HepG2 (cell line): ENCODE results near the gene SLC23A2. TPM values are rescaled to one million over a fixed set of nuclear protein-coding genes. Genes with fewer than 3 reads are reported as not detected.

Experiments used
- ATAC-seq: fragments of 200-7000 bp; cut with Tn5 transposase; 3 replicates; pipeline ENCODE4 v1.9.1; 2020; ENCODE audit warnings: mild to moderate bottlenecking, moderate library complexity
- BruUV-seq: library from RNA; stranded (reverse); fragments of 400-500 nt; replicated peaks from 2 replicates; lab custom pipeline; 2021; lab: Mats Ljungman, UMichigan
- CTCF ChIA-PET: fragments of 300-600 bp; formaldehyde crosslinking; extraction: SDS; loops from one replicate; lab custom pipeline; 2021; ENCODE audit warnings: low total read pairs, inconsistent platforms, low intra/inter-chr PET ratio; lab: Yijun Ruan, JAX
- POLR2A ChIA-PET: fragments of 350-600 bp; sonication (Branson Sonifier 250); formaldehyde crosslinking; loops from one replicate; lab custom pipeline; 2020; ENCODE audit warnings: antibody characterized with exemption, inconsistent platforms; lab: Yijun Ruan, JAX
- DNase-seq: peaks from one replicate; pipeline ENCODE4 v3.0.0-alpha.2; 2015; ENCODE audit warnings: low spot score
- FAIRE-seq: peaks from 3 replicates; lab custom pipeline; 2011; peaks lifted over from hg19 to GRCh38; lab: Jason Lieb, UNC
- H2AFZ ChIP-seq: one replicate; pipeline ENCODE4 v1.6.1; 2011; ENCODE audit warnings: low read length, inconsistent platforms
- H3K27ac ChIP-seq: fragments of 300-600 bp; 3 replicates; pipeline ENCODE4 v1.8.0; 2011; ENCODE audit warnings: mixed run types, mild to moderate bottlenecking, mixed read lengths, low read length, inconsistent platforms; ENCODE audit not compliant: insufficient read depth; ENCODE audit errors: extremely low read length
- H3K27me3 ChIP-seq, 2 experiments: fragments of 200-600 bp in 1 of 2; 2 replicates in 1 of 2; 3 replicates in 1 of 2; pipeline versions ENCODE4 v1.6.0 to v1.8.0; 2011; ENCODE audit warnings: low read length in 2 of 2, mild to moderate bottlenecking in 2 of 2, moderate library complexity in 2 of 2, inconsistent platforms in 1 of 2; ENCODE audit not compliant: insufficient read depth in 2 of 2, control insufficient read depth in 1 of 2
- H3K36me3 ChIP-seq, 2 experiments: fragments of 200-600 bp in 1 of 2; replicated peaks in 1 of 2; 2 replicates in 1 of 2; 3 replicates in 1 of 2; pipeline versions ENCODE4 v1.5.1 to v1.8.0; 2011; ENCODE audit warnings: low read length in 2 of 2, inconsistent platforms in 1 of 2; ENCODE audit not compliant: insufficient read depth in 2 of 2, control insufficient read depth in 1 of 2
- H3K4me1 ChIP-seq: 2 replicates; pipeline ENCODE4 v1.5.1; 2012; ENCODE audit warnings: low read length, inconsistent platforms; ENCODE audit not compliant: insufficient read depth
- H3K4me2 ChIP-seq: 2 replicates; pipeline ENCODE4 v1.6.0; 2011; ENCODE audit warnings: low read depth, low read length, inconsistent platforms
- H3K4me3 ChIP-seq, 3 experiments: fragments of 200-600 bp in 1 of 3; sonication (generic), shearing (Covaris generic) in 1 of 3; replicated peaks in 1 of 3; 2 replicates each; pipeline ENCODE4 v1.5.1; 2011 to 2016; ENCODE audit warnings: low read length in 3 of 3, inconsistent platforms in 2 of 3, low read depth in 2 of 3, mild to moderate bottlenecking in 2 of 3, control low read depth in 1 of 3, mixed read lengths in 1 of 3; ENCODE audit not compliant: insufficient read depth in 1 of 3
- H3K79me2 ChIP-seq: one replicate; pipeline ENCODE4 v1.6.1; 2011; ENCODE audit warnings: low read length, inconsistent platforms; ENCODE audit not compliant: insufficient read depth
- H3K9ac ChIP-seq: 2 replicates; pipeline ENCODE4 v1.6.0; 2011; ENCODE audit warnings: mild to moderate bottlenecking, low read depth, low read length, inconsistent platforms; ENCODE audit not compliant: insufficient read depth
- H3K9me3 ChIP-seq: 2 replicates; pipeline ENCODE4 v1.5.1; 2012; ENCODE audit warnings: mild to moderate bottlenecking, low read length
- H4K20me1 ChIP-seq: 2 replicates; pipeline ENCODE4 v1.6.0; 2011; ENCODE audit warnings: inconsistent platforms, mild to moderate bottlenecking, low read length, moderate library complexity; ENCODE audit not compliant: insufficient read depth
- ARID2 ChIP-seq: sonication (generic); formaldehyde crosslinking; IDR thresholded peaks from 2 replicates; pipeline ENCODE4 v1.8.1; 2022; ENCODE audit warnings: mild to moderate bottlenecking, missing genetic modification reagents, borderline replicate concordance
- CEBPG ChIP-seq: IDR thresholded peaks from 2 replicates; pipeline ENCODE4 v1.6.1; 2016
- E2F5 ChIP-seq: sonication (generic); formaldehyde crosslinking; conservative IDR thresholded peaks from 2 replicates; pipeline ENCODE4 v1.4.0; 2020; ENCODE audit warnings: missing genetic modification reagents
- ELF4 ChIP-seq: sonication (generic); formaldehyde crosslinking; IDR thresholded peaks from 2 replicates; pipeline ENCODE4 v1.5.0; 2020; ENCODE audit warnings: missing genetic modification reagents, mild to moderate bottlenecking, moderate library complexity, borderline replicate concordance
- MLXIP ChIP-seq: sonication (generic); formaldehyde crosslinking; IDR thresholded peaks from 2 replicates; pipeline ENCODE4 v1.9.0; 2021; ENCODE audit warnings: missing genetic modification reagents, borderline replicate concordance
- RAD51 ChIP-seq: fragments of 450-650 bp; IDR thresholded peaks from 2 replicates; pipeline ENCODE4 v1.6.1; 2016; ENCODE audit warnings: borderline replicate concordance
- THAP11 ChIP-seq: IDR thresholded peaks from 2 replicates; pipeline ENCODE4 v1.6.1; 2016; ENCODE audit warnings: missing biosample characterization, missing genetic modification reagents
- ZBTB33 ChIP-seq: sonication (generic); formaldehyde crosslinking; IDR thresholded peaks from 2 replicates; pipeline ENCODE4 v1.4.0; 2020; ENCODE audit warnings: missing genetic modification reagents
- ZKSCAN1 ChIP-seq: fragments of 150-350 bp; IDR thresholded peaks from 2 replicates; pipeline ENCODE4 v1.6.1; 2014; ENCODE audit warnings: low read length
- ZNF382 ChIP-seq: sonication (generic); formaldehyde crosslinking; IDR thresholded peaks from 2 replicates; pipeline ENCODE4 v1.5.0; 2020; ENCODE audit warnings: missing genetic modification reagents, mild to moderate bottlenecking, borderline replicate concordance
- ZNF558 ChIP-seq: sonication (generic); formaldehyde crosslinking; IDR thresholded peaks from 2 replicates; pipeline ENCODE4 v1.9.0; 2022; ENCODE audit warnings: mild to moderate bottlenecking, missing genetic modification reagents, borderline replicate concordance
- ZNF574 ChIP-seq: sonication (generic); formaldehyde crosslinking; IDR thresholded peaks from 2 replicates; pipeline ENCODE4 v1.4.0; 2020; ENCODE audit warnings: missing genetic modification reagents
- WGBS: methylation state at CpG from one replicate; pipeline ENCODE4 v1.1.6; 2017; ENCODE audit warnings: low lambda C conversion rate; 5-methylcytosine and 5-hydroxymethylcytosine counted together
- in situ Hi-C: cut with HindIII; loops from 2 replicates; pipeline ENCODE4 v1.10.0; 2017; ENCODE audit warnings: low pct_unique_long_range_greater_than_20kb; ENCODE audit not compliant: extremely low pct_ligation_motif_present
- intact Hi-C: fragments of 100-400 bp; cut with micrococcal nuclease; formaldehyde crosslinking; loops from one replicate; pipeline ENCODE4 v1.10.0; 2022; ENCODE audit not compliant: unreplicated experiment
- polyA plus RNA-seq, 8 experiments: library from polyadenylated mRNA; depleted of rRNA in 3 of 8; stranded (reverse) in 7 of 8; unstranded in 1 of 8; fragments of >200 nt; fragmentation: Illumina TruSeq in 4 of 8; extraction: Trizol in 4 of 8; gene quantifications; 2 replicates each; pipeline versions ENCODE4 v1.2.1 to v1.2.3, GENCODE V29; 2011 to 2016; ENCODE audit warnings: low read depth in 4 of 8, missing spikeins in 1 of 8, mixed read lengths in 1 of 8; ENCODE audit not compliant: insufficient read depth in 1 of 8
- total RNA-seq, 5 experiments: library from RNA; depleted of rRNA; stranded (reverse); fragments of >200 nt; fragmentation: Illumina TruSeq; extraction: Trizol; gene quantifications; 2 replicates each; pipeline ENCODE4 v1.2.3, GENCODE V29; 2016; ENCODE audit warnings: low read depth in 1 of 5
- TF ChIP-seq, protein P1 (sequence below): IDR thresholded peaks from 2 replicates; pipeline ENCODE4 v1.6.1; 2016; ENCODE audit warnings: control low read depth

SLC23A2 gene
- total and polyA plus RNA-seq, 2 of the 13 experiments (the other 11 are each of a cell fraction or from before 2014, with no cell fraction given) = 42.2 to 51.2 TPM

GRCh38 chr20:4905613-4906012 lies 95.7 kb downstream of the SLC23A2 start (continued):
- no peak for TF ChIP-seq E2F5
- TF ChIP-seq ZNF574 (CRISPR knock-in tag) = no peak
- TF ChIP-seq, protein P1, sequence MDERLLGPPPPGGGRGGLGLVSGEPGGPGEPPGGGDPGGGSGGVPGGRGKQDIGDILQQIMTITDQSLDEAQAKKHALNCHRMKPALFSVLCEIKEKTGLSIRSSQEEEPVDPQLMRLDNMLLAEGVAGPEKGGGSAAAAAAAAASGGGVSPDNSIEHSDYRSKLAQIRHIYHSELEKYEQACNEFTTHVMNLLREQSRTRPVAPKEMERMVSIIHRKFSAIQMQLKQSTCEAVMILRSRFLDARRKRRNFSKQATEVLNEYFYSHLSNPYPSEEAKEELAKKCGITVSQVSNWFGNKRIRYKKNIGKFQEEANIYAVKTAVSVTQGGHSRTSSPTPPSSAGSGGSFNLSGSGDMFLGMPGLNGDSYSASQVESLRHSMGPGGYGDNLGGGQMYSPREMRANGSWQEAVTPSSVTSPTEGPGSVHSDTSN (CRISPR knock-in tag) = no peak
- peak; percentile 90 for TF ChIP-seq CEBPG (CRISPR knock-in tag)

DNA sequence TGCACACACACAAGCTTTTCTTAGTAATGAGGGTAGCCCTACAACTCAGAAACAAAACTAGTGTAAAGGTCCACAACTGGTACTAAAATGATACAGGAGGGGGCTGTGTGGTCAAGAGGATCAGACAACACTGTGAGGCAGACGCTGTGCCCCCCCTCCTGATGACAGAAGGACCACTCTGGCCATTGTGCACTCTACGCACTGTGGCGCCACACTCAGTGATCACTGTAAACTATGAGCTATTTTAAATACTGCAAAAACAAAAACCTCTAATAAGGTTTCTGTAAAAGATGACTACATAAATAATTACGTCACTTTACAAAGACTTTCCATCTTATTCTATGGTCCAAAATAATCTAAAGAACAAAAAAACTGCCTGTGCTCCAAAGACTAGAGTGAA lies 96.1 kb downstream of the SLC23A2 start:
- Histone ChIP-seq H3K9me3 (no peaks in the 10 kb centered on the region), H3K4me3 (no peak overlapping the region), H3K27me3 (no peaks in the 10 kb centered on the region), H3K9ac (no peak overlapping the region), H3K27ac (no peak overlapping the region), H3K4me1 (peaks cover 48% of the 10 kb centered on the region), H4K20me1 (no peaks in the 10 kb centered on the region), H3K36me3 (peaks cover 19 to 42% of the 10 kb centered on the region in 2 experiments), H3K4me2 (no peak overlapping the region), H2AFZ (no peak overlapping the region), H3K79me2 (peaks cover 6% of the 10 kb centered on the region)
- no peak for FAIRE-seq
- no peak for ATAC-seq
- in situ Hi-C loops = no loop called here
- ChIA-PET POLR2A (interaction anchor here (0.7 kb wide), 1 partner anchor 146 kb away, joined by 5 read pairs; no protein-coding TSS in a partner anchor), CTCF (no interaction called here)
- WGBS = 96% methylated on average over 4 of the region's 4 CpGs
- no peak for DNase-seq
- intact Hi-C loops = no loop called here
- no TSS peak for BruUV-seq
- TF ChIP-seq ZNF558 (CRISPR knock-in tag) = no peak
- TF ChIP-seq RAD51 = no peak
- TF ChIP-seq ARID2 = no peak
- TF ChIP-seq ZKSCAN1 = no peak
- no peak for TF ChIP-seq MLXIP
- TF ChIP-seq ZNF382 (CRISPR knock-in tag) = no peak
- TF ChIP-seq THAP11 = 0 out of 2 replicates have a peak, but pooled peaks have one; percentile 6
- peak; percentile 11; the same call in 1 of the 2 replicates for TF ChIP-seq ELF4 (CRISPR knock-in tag)
- TF ChIP-seq ZBTB33 (CRISPR knock-in tag) = peak; percentile 64; the same call in 1 of the 2 replicates
